Stimulated activated CD8-positive, alpha-beta memory T cell treated with anti-CD3 and anti-CD28 coated beads, Interleukin-12 subunit alpha, Interleukin-12 subunit beta, amount 100 ng/mL, for 4 hours (primary cell): ENCODE measurements around the gene EFCAB9.
"Not testable (repeated sequence)": the region's sequence is repeated elsewhere in the genome, so short reads cannot be mapped to it uniquely, and the experiment has no call there.

Experiments
- DNase-seq: peaks from one replicate; pipeline ENCODE4 v3.0.0-alpha.2; 2020; ENCODE audit warnings: low read depth

The EFCAB9 gene

GRCh38 chr5:172188893-172189692, 4.9 kb upstream of the EFCAB9 start:
- no peak for DNase-seq

- DNase-seq: no peak
These were observed 4.2 kb upstream of the EFCAB9 start for GRCh38 chr5:172189693-172190296.

GRCh38 chr5:172194985-172195774, 1.2 kb downstream of the EFCAB9 start:
- DNase-seq: no peak

- DNase-seq: not testable (repeated sequence)
These were observed 3.8 kb downstream of the EFCAB9 start for GRCh38 chr5:172197775-172198174.

GRCh38 chr5:172199446-172199845, 5.5 kb downstream of the EFCAB9 start:
- no peak for DNase-seq

- DNase-seq: no peak
These were observed 6.5 kb downstream of the EFCAB9 start for GRCh38 chr5:172200476-172200875.

GRCh38 chr5:172205984-172206383, 12.0 kb downstream of the EFCAB9 start:
- not testable (repeated sequence) for DNase-seq

- no peak for DNase-seq
These were observed 13.5 kb downstream of the EFCAB9 start for GRCh38 chr5:172207511-172207910.

GRCh38 chr5:172209714-172210113, 15.7 kb downstream of the EFCAB9 start:
- no peak for DNase-seq

GRCh38 chr5:172211676-172212075, 17.7 kb downstream of the EFCAB9 start:
- no peak for DNase-seq

GRCh38 chr5:172213126-172213525, 19.2 kb downstream of the EFCAB9 start:
- no peak for DNase-seq

- DNase-seq: no peak
These were observed 22.4 kb downstream of the EFCAB9 start for GRCh38 chr5:172216345-172216744.

- DNase-seq: no peak
These were observed 25.3 kb downstream of the EFCAB9 start for GRCh38 chr5:172219296-172219695.

- DNase-seq: no peak
These were observed 30.2 kb downstream of the EFCAB9 start for GRCh38 chr5:172223901-172224873.

GRCh38 chr5:172224996-172225395, 31.0 kb downstream of the EFCAB9 start:
- DNase-seq: no peak

- DNase-seq: no peak
These were observed 35.9 kb downstream of the EFCAB9 start for GRCh38 chr5:172229904-172230303.

GRCh38 chr5:172234031-172234430, 40.1 kb downstream of the EFCAB9 start:
- DNase-seq: no peak

GRCh38 chr5:172235132-172235780, 41.3 kb downstream of the EFCAB9 start:
- DNase-seq: no peak

- DNase-seq: no peak
These were observed 42.1 kb downstream of the EFCAB9 start for GRCh38 chr5:172235827-172236736.

- DNase-seq: no peak
These were observed 44.4 kb downstream of the EFCAB9 start for GRCh38 chr5:172238334-172238733.
